Calu3 (cell line): ENCODE results near the gene LETM1. TPM values are rescaled to one million over a fixed set of nuclear protein-coding genes. Genes with fewer than 3 reads are reported as not detected.
"Not testable (repeated sequence)": the region's sequence is repeated elsewhere in the genome, so short reads cannot be mapped to it uniquely, and the experiment has no call there.

ENCODE experiments used
- BruUV-seq: library from RNA; stranded (reverse); fragments of 400-500 nt; replicated peaks from 2 replicates; lab custom pipeline; 2021; lab: Mats Ljungman, UMichigan
- CTCF ChIA-PET: fragments of 300-600 bp; sonication (Branson Sonifier 250); formaldehyde crosslinking; loops from one replicate; lab custom pipeline; 2022; ENCODE audit warnings: antibody characterized with exemption; lab: Charles Lee
- DNase-seq: peaks from one replicate; pipeline ENCODE4 v3.0.0; 2022
- H3K27ac Mint-ChIP-seq: one replicate; pipeline ENCODE4 v1.8.0; 2022; ENCODE audit warnings: mixed read lengths; ENCODE audit not compliant: unreplicated experiment
- H3K27me3 Mint-ChIP-seq: one replicate; pipeline ENCODE4 v1.8.0; 2022; ENCODE audit warnings: mixed read lengths; ENCODE audit not compliant: unreplicated experiment
- H3K36me3 Mint-ChIP-seq: one replicate; pipeline ENCODE4 v1.8.0; 2022; ENCODE audit warnings: mild to moderate bottlenecking, moderate library complexity, mixed read lengths; ENCODE audit not compliant: insufficient read depth, unreplicated experiment
- H3K4me1 Mint-ChIP-seq: one replicate; pipeline ENCODE4 v1.8.0; 2022; ENCODE audit warnings: mild to moderate bottlenecking, low read depth, mixed read lengths; ENCODE audit not compliant: unreplicated experiment
- H3K4me3 Mint-ChIP-seq: one replicate; pipeline ENCODE4 v1.8.0; 2022; ENCODE audit warnings: mild to moderate bottlenecking, low read depth, moderate library complexity, mixed read lengths; ENCODE audit not compliant: unreplicated experiment
- H3K9me3 Mint-ChIP-seq: one replicate; pipeline ENCODE4 v1.8.0; 2022; ENCODE audit warnings: low read depth, mixed read lengths; ENCODE audit not compliant: unreplicated experiment
- CTCF ChIP-seq: fragments of 200-600 bp; IDR thresholded peaks from one replicate; pipeline ENCODE4 v1.8.0; 2022; ENCODE audit warnings: antibody characterized with exemption; ENCODE audit not compliant: unreplicated experiment
- intact Hi-C: fragments of 100-400 bp; cut with micrococcal nuclease; formaldehyde crosslinking; loops from one replicate; pipeline ENCODE4 v1.10.0; 2022; ENCODE audit not compliant: unreplicated experiment
- total RNA-seq: library from RNA; stranded (reverse); gene quantifications from 2 replicates; pipeline ENCODE4 v1.2.3, GENCODE V29; 2022

The LETM1 gene
- total RNA-seq, 1 experiment from 2014 or later, result 47.2 TPM

- H3K4me3 Mint-ChIP-seq, result no peak overlapping the region
- no TSS peak for BruUV-seq
- H3K4me1 Mint-ChIP-seq, result no peaks in the 10 kb centered on the region
- DNase-seq, result no peak
- no peaks in the 10 kb centered on the region for H3K27me3 Mint-ChIP-seq
- no peak overlapping the region for H3K27ac Mint-ChIP-seq
- TF ChIP-seq CTCF, result no peak
- no peaks in the 10 kb centered on the region for H3K9me3 Mint-ChIP-seq
- peaks cover 14% of the 10 kb centered on the region for H3K36me3 Mint-ChIP-seq
- CTCF ChIA-PET, result no interaction called here
- intact Hi-C loops, result no loop called here
These were observed 14.6 kb downstream of the LETM1 start for GRCh38 chr4:1841201-1841886.

DNA sequence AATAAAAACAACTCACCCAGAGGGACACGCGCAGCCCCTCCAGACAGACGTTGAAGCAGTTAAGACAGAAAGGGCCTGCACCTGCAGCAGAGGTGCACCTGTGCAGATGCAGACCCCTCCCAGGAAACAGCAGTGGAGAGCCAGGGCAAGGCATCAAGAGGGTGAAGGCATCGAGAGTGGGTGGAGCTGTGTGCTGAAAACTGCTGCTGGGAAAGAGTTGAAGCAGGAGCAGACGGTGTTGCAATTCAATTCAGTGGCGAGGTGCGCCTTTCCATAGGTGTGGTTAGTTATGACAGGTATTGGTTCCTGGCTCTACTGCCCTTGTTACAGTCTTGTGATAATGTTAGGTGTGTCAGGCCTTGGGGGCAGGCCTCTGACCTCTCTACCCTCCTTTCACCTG lies 16.7 kb downstream of the LETM1 start:
- H3K4me1 Mint-ChIP-seq, result no peaks in the 10 kb centered on the region
- no peak for TF ChIP-seq CTCF
- peaks cover 14% of the 10 kb centered on the region for H3K36me3 Mint-ChIP-seq
- intact Hi-C loops, result no loop called here
- no peaks in the 10 kb centered on the region for H3K27me3 Mint-ChIP-seq
- CTCF ChIA-PET, result no interaction called here
- H3K4me3 Mint-ChIP-seq, result no peak overlapping the region
- BruUV-seq, result no TSS peak
- no peak overlapping the region for H3K27ac Mint-ChIP-seq
- DNase-seq, result no peak
- H3K9me3 Mint-ChIP-seq, result no peaks in the 10 kb centered on the region

DNA sequence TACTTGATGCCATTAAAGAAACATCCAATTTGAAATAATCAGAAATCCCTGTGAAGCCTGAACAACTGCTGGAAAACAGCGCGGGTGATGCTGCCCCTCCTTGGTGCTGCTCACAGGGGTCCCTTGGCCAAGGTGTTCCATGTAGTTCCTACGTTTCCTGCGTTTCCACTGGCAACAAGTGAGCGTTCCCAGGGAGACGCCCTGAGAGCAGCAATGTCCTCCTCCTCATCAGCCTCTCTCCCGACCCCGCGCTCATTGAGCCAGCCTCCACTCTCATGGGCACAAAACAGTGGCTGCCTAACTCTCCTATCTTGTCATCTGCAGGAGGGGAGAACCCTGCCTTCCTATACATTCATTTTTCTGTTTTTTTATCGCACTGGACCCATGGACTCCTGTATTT lies 18.9 kb downstream of the LETM1 start:
- no TSS peak for BruUV-seq
- no peaks in the 10 kb centered on the region for H3K9me3 Mint-ChIP-seq
- no peaks in the 10 kb centered on the region for H3K27me3 Mint-ChIP-seq
- TF ChIP-seq CTCF, result no peak
- H3K27ac Mint-ChIP-seq, result no peak overlapping the region
- intact Hi-C loops, result no loop called here
- H3K36me3 Mint-ChIP-seq, result peaks cover 14% of the 10 kb centered on the region
- H3K4me1 Mint-ChIP-seq, result no peaks in the 10 kb centered on the region
- DNase-seq, result no peak
- no peak overlapping the region for H3K4me3 Mint-ChIP-seq
- CTCF ChIA-PET, result no interaction called here

- Mint-ChIP-seq H3K4me1 (no peaks in the 10 kb centered on the region), H3K27me3 (no peaks in the 10 kb centered on the region), H3K36me3 (peaks cover 14% of the 10 kb centered on the region), H3K27ac (no peak overlapping the region), H3K9me3 (no peaks in the 10 kb centered on the region), H3K4me3 (no peak overlapping the region)
- no peak for TF ChIP-seq CTCF
- DNase-seq, result no peak
- BruUV-seq, result no TSS peak
- intact Hi-C loops, result no loop called here
- CTCF ChIA-PET, result no interaction called here
These were observed 19.3 kb downstream of the LETM1 start for GRCh38 chr4:1836650-1837049.

DNA sequence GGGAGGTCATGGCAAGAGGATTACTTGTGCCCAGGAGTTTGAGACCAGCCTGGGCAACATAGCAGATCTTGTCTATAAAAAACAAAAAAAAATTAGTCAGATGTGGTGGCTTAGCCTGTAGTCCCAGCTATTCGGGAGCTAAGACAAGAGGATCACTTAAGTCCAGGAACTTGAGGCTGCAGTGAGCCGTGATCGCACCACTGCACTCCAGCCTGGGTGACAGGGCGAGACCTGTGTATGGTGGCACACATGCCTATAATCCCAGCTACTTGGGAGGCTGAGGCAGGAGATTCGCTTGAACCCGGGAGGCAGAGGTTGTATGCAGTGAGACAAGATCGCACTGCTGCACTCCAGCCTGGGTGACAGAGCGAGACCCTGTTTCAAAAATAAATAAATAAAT lies 20.1 kb downstream of the LETM1 start:
- H3K4me3 Mint-ChIP-seq, H3K9me3 Mint-ChIP-seq, DNase-seq, CTCF ChIA-PET, H3K27ac Mint-ChIP-seq, H3K4me1 Mint-ChIP-seq, H3K27me3 Mint-ChIP-seq, intact Hi-C loops, BruUV-seq: not testable (repeated sequence)
- peaks cover 14% of the 10 kb centered on the region for H3K36me3 Mint-ChIP-seq
